GM23338 (cell line): Measurements from ENCODE around the gene BET1. TPM values are rescaled to one million over a fixed set of nuclear protein-coding genes. Genes with fewer than 3 reads are reported as not detected.

Source experiments
- ATAC-seq: fragments of 200-7000 bp; cut with Tn5 transposase; 3 replicates; pipeline ENCODE4 v1.9.1; 2020
- DNase-seq: peaks from one replicate; pipeline ENCODE4 v3.0.0-alpha.2; 2015; ENCODE audit warnings: low spot score
- H2AFZ ChIP-seq: fragments of 200-600 bp; sonication (generic); 2 replicates; pipeline ENCODE4 v1.8.0; 2016; ENCODE audit warnings: antibody characterized with exemption, mild to moderate bottlenecking, moderate library complexity
- H3F3A ChIP-seq: fragments of 200-600 bp; sonication (generic); replicated peaks from 2 replicates; pipeline ENCODE4 v1.8.0; 2017; ENCODE audit warnings: antibody characterized with exemption, mixed run types, low read depth
- H3K27ac ChIP-seq: fragments of 200-600 bp; sonication (generic); 2 replicates; pipeline ENCODE4 v1.6.1; 2016; ENCODE audit warnings: low read depth
- H3K27me3 ChIP-seq: fragments of 200-600 bp; sonication (generic); 2 replicates; pipeline ENCODE4 v1.8.0; 2016; ENCODE audit warnings: mild to moderate bottlenecking, mixed run types, moderate library complexity; ENCODE audit not compliant: insufficient read depth
- H3K36me3 ChIP-seq: fragments of 200-600 bp; sonication (generic); 2 replicates; pipeline ENCODE4 v1.8.0; 2016; ENCODE audit warnings: mild to moderate bottlenecking; ENCODE audit not compliant: insufficient read depth
- H3K4me1 ChIP-seq: fragments of 200-600 bp; sonication (generic); 2 replicates; pipeline ENCODE4 v1.8.0; 2016; ENCODE audit warnings: mild to moderate bottlenecking, moderate library complexity; ENCODE audit not compliant: insufficient read depth
- H3K4me2 ChIP-seq: fragments of 200-600 bp; sonication (generic); 2 replicates; pipeline ENCODE4 v1.7.1; 2017; ENCODE audit warnings: mixed run types
- H3K4me3 ChIP-seq: fragments of 200-600 bp; sonication (generic); 2 replicates; pipeline ENCODE4 v1.6.1; 2016; ENCODE audit warnings: mixed run types
- H3K79me2 ChIP-seq: fragments of 200-600 bp; sonication (generic); replicated peaks from 2 replicates; pipeline ENCODE4 v1.8.0; 2017; ENCODE audit warnings: mild to moderate bottlenecking; ENCODE audit not compliant: insufficient read depth
- H3K9me2 ChIP-seq: fragments of 200-600 bp; sonication (generic); 2 replicates; pipeline ENCODE4 v1.8.0; 2017; ENCODE audit not compliant: insufficient read depth
- H4K20me1 ChIP-seq: fragments of 200-600 bp; sonication (generic); replicated peaks from 2 replicates; pipeline ENCODE4 v1.8.0; 2017; ENCODE audit warnings: mild to moderate bottlenecking; ENCODE audit not compliant: insufficient read depth
- H3K27ac Mint-ChIP-seq: 2 replicates; pipeline ENCODE4 v1.8.0; 2020; ENCODE audit warnings: inconsistent platforms, mild to moderate bottlenecking, moderate library complexity, mixed read lengths
- H3K27me3 Mint-ChIP-seq: 3 replicates; pipeline ENCODE4 v1.8.0; 2022; ENCODE audit warnings: low read depth, mild to moderate bottlenecking, moderate library complexity, mixed read lengths, inconsistent platforms; ENCODE audit not compliant: insufficient read depth, poor library complexity
- H3K36me3 Mint-ChIP-seq: 3 replicates; pipeline ENCODE4 v1.8.0; 2021; ENCODE audit warnings: low read depth, mild to moderate bottlenecking, inconsistent platforms, moderate library complexity, mixed read lengths
- H3K4me1 Mint-ChIP-seq: 3 replicates; pipeline ENCODE4 v1.8.0; 2020; ENCODE audit warnings: mild to moderate bottlenecking, inconsistent platforms, mixed read lengths
- H3K4me3 Mint-ChIP-seq: 3 replicates; pipeline ENCODE4 v1.8.0; 2021; ENCODE audit warnings: moderate library complexity, mild to moderate bottlenecking, inconsistent platforms, mixed read lengths
- H3K9me3 Mint-ChIP-seq: 3 replicates; pipeline ENCODE4 v1.8.0; 2020; ENCODE audit warnings: moderate library complexity, mild to moderate bottlenecking, inconsistent platforms, mixed read lengths
- CREB1 ChIP-seq: fragments of 250-450 bp; sonication (Bioruptor Pico); IDR thresholded peaks from 2 replicates; pipeline ENCODE4 v1.5.0; 2020; ENCODE audit warnings: low read depth, mild to moderate bottlenecking, moderate library complexity
- EZH2 ChIP-seq: fragments of 200-600 bp; sonication (generic); IDR thresholded peaks from one replicate; pipeline ENCODE4 v1.8.0; 2017; ENCODE audit warnings: antibody characterized with exemption, mild to moderate bottlenecking, low read depth; ENCODE audit not compliant: unreplicated experiment
- EZH2phosphoT487 ChIP-seq: fragments of 200-600 bp; sonication (generic); IDR thresholded peaks from one replicate; pipeline ENCODE4 v1.8.1; 2018; ENCODE audit warnings: antibody characterized with exemption; ENCODE audit not compliant: unreplicated experiment
- JUNB ChIP-seq: IDR thresholded peaks from one replicate; pipeline ENCODE4 v1.6.1; 2016; ENCODE audit warnings: antibody characterized with exemption; ENCODE audit not compliant: unreplicated experiment
- NANOG ChIP-seq: IDR thresholded peaks from 2 replicates; pipeline ENCODE4 v1.6.1; 2016; ENCODE audit warnings: antibody characterized with exemption, borderline replicate concordance
- POLR2AphosphoS5 ChIP-seq: IDR thresholded peaks from 2 replicates; pipeline ENCODE4 v1.6.1; 2016; ENCODE audit warnings: antibody characterized with exemption, low read depth
- STAT1 ChIP-seq: IDR thresholded peaks from one replicate; pipeline ENCODE4 v1.6.1; 2016; ENCODE audit warnings: antibody characterized with exemption; ENCODE audit not compliant: unreplicated experiment
- ZNF114 ChIP-seq: fragments of 250-450 bp; sonication (Bioruptor Pico); IDR thresholded peaks from 2 replicates; pipeline ENCODE4 v1.5.0; 2020; ENCODE audit warnings: mild to moderate bottlenecking, moderate library complexity
- ZNF331 ChIP-seq: fragments of 250-450 bp; sonication (Bioruptor Pico); IDR thresholded peaks from 2 replicates; pipeline ENCODE4 v1.5.0; 2020; ENCODE audit warnings: low read depth, mild to moderate bottlenecking, moderate library complexity
- polyA plus RNA-seq: library from polyadenylated mRNA; unstranded; fragments of >200 nt; fragmentation: Nextera tagmentation; extraction: Ambion mirVana; gene quantifications from 2 replicates; pipeline ENCODE4 v1.2.1, GENCODE V29; 2016
- total RNA-seq: library from RNA; depleted of rRNA; stranded (reverse); fragments of >200 nt; shearing (Covaris generic); gene quantifications from 2 replicates; pipeline ENCODE4 v1.2.3, GENCODE V29; 2014
- TF ChIP-seq, protein P1 (sequence below): IDR thresholded peaks from 2 replicates; pipeline ENCODE4 v1.6.1; 2016; ENCODE audit warnings: antibody characterized with exemption
- TF ChIP-seq, protein P2 (sequence below): IDR thresholded peaks from one replicate; pipeline ENCODE4 v1.6.1; 2018; ENCODE audit warnings: antibody characterized with exemption; ENCODE audit not compliant: unreplicated experiment
- TF ChIP-seq, protein P3 (sequence below), 2 experiments: fragments of 200-600 bp in 1 of 2; sonication (generic) in 1 of 2; conservative IDR thresholded peaks; 2 replicates each; pipeline versions ENCODE4 v1.5.1 to v1.6.1; 2016 to 2017; ENCODE audit warnings: antibody characterized with exemption in 2 of 2, low read depth in 2 of 2, mild to moderate bottlenecking in 2 of 2, moderate library complexity in 1 of 2
- TF ChIP-seq, protein P4 (sequence below): fragments of 250-450 bp; sonication (Bioruptor Pico); IDR thresholded peaks from 2 replicates; pipeline ENCODE4 v1.5.0; 2020; ENCODE audit warnings: mild to moderate bottlenecking, moderate library complexity

Gene BET1
- total and polyA plus RNA-seq, 2 experiments from 2014 or later = 42.2 to 69.2 TPM

DNA sequence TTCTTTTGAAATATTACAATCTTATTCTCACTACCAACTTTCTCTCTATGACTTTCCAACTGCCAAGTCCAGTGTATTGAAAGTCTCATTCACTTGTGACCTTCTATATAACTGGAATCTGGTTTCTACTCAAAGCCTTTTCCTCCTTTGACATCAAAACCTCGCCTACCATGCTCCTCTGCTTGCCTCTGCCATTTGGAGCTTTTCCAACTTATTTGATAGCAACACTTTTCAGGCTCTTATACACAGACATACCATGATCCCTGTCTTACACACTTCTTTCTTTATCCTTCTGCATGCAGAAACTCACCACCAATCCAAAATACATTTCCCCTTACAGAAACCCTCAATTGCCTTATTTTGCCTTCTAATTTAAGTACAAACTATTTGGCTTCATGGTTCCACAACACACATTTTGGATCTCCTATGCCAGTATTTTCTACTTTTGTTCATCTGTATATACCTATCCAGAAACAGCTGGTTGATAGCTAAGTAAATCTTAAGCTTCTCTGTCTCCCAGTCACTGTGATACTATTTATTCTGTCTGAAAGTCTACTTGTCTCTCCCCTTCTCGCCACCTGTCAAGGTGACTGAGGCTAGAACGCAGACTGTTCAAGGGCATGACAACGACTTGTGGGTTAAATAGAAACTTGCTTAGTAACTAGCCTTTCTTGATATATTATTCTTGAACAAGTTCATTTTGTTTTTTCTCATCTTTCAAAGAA lies 60.2 kb downstream of the BET1 start:
- Histone ChIP-seq H3K4me3 (no peak overlapping the region), H3K27me3 (no peaks in the 10 kb centered on the region), H3K27ac (no peak overlapping the region), H3K9me2 (no peaks in the 10 kb centered on the region), H3K4me2 (no peak overlapping the region), H4K20me1 (no peaks in the 10 kb centered on the region), H3K4me1 (no peaks in the 10 kb centered on the region), H2AFZ (no peak overlapping the region), H3K36me3 (no peaks in the 10 kb centered on the region), H3F3A (no peaks in the 10 kb centered on the region), H3K79me2 (no peaks in the 10 kb centered on the region)
- no peaks in the 10 kb centered on the region for H3K4me1 Mint-ChIP-seq
- no peak overlapping the region for H3K4me3 Mint-ChIP-seq
- H3K27me3 Mint-ChIP-seq = no peaks in the 10 kb centered on the region
- no peak for DNase-seq
- H3K27ac Mint-ChIP-seq = no peak overlapping the region; the same call in 1 of the 2 replicates
- TF ChIP-seq NANOG = no peak
- TF ChIP-seq, protein P1, sequence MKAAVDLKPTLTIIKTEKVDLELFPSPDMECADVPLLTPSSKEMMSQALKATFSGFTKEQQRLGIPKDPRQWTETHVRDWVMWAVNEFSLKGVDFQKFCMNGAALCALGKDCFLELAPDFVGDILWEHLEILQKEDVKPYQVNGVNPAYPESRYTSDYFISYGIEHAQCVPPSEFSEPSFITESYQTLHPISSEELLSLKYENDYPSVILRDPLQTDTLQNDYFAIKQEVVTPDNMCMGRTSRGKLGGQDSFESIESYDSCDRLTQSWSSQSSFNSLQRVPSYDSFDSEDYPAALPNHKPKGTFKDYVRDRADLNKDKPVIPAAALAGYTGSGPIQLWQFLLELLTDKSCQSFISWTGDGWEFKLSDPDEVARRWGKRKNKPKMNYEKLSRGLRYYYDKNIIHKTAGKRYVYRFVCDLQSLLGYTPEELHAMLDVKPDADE = no peak
- no peak for TF ChIP-seq POLR2AphosphoS5
- TF ChIP-seq, protein P2, sequence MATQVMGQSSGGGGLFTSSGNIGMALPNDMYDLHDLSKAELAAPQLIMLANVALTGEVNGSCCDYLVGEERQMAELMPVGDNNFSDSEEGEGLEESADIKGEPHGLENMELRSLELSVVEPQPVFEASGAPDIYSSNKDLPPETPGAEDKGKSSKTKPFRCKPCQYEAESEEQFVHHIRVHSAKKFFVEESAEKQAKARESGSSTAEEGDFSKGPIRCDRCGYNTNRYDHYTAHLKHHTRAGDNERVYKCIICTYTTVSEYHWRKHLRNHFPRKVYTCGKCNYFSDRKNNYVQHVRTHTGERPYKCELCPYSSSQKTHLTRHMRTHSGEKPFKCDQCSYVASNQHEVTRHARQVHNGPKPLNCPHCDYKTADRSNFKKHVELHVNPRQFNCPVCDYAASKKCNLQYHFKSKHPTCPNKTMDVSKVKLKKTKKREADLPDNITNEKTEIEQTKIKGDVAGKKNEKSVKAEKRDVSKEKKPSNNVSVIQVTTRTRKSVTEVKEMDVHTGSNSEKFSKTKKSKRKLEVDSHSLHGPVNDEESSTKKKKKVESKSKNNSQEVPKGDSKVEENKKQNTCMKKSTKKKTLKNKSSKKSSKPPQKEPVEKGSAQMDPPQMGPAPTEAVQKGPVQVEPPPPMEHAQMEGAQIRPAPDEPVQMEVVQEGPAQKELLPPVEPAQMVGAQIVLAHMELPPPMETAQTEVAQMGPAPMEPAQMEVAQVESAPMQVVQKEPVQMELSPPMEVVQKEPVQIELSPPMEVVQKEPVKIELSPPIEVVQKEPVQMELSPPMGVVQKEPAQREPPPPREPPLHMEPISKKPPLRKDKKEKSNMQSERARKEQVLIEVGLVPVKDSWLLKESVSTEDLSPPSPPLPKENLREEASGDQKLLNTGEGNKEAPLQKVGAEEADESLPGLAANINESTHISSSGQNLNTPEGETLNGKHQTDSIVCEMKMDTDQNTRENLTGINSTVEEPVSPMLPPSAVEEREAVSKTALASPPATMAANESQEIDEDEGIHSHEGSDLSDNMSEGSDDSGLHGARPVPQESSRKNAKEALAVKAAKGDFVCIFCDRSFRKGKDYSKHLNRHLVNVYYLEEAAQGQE = no peak
- TF ChIP-seq, protein P3, sequence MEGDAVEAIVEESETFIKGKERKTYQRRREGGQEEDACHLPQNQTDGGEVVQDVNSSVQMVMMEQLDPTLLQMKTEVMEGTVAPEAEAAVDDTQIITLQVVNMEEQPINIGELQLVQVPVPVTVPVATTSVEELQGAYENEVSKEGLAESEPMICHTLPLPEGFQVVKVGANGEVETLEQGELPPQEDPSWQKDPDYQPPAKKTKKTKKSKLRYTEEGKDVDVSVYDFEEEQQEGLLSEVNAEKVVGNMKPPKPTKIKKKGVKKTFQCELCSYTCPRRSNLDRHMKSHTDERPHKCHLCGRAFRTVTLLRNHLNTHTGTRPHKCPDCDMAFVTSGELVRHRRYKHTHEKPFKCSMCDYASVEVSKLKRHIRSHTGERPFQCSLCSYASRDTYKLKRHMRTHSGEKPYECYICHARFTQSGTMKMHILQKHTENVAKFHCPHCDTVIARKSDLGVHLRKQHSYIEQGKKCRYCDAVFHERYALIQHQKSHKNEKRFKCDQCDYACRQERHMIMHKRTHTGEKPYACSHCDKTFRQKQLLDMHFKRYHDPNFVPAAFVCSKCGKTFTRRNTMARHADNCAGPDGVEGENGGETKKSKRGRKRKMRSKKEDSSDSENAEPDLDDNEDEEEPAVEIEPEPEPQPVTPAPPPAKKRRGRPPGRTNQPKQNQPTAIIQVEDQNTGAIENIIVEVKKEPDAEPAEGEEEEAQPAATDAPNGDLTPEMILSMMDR (conservative IDR thresholded peaks at IDR 0.05; ENCODE audit: low read depth in 2 of 2) = no peak
- no peak for TF ChIP-seq ZNF114 (CRISPR knock-in tag)
- TF ChIP-seq ZNF331 (CRISPR knock-in tag) = no peak
- TF ChIP-seq, protein P4, sequence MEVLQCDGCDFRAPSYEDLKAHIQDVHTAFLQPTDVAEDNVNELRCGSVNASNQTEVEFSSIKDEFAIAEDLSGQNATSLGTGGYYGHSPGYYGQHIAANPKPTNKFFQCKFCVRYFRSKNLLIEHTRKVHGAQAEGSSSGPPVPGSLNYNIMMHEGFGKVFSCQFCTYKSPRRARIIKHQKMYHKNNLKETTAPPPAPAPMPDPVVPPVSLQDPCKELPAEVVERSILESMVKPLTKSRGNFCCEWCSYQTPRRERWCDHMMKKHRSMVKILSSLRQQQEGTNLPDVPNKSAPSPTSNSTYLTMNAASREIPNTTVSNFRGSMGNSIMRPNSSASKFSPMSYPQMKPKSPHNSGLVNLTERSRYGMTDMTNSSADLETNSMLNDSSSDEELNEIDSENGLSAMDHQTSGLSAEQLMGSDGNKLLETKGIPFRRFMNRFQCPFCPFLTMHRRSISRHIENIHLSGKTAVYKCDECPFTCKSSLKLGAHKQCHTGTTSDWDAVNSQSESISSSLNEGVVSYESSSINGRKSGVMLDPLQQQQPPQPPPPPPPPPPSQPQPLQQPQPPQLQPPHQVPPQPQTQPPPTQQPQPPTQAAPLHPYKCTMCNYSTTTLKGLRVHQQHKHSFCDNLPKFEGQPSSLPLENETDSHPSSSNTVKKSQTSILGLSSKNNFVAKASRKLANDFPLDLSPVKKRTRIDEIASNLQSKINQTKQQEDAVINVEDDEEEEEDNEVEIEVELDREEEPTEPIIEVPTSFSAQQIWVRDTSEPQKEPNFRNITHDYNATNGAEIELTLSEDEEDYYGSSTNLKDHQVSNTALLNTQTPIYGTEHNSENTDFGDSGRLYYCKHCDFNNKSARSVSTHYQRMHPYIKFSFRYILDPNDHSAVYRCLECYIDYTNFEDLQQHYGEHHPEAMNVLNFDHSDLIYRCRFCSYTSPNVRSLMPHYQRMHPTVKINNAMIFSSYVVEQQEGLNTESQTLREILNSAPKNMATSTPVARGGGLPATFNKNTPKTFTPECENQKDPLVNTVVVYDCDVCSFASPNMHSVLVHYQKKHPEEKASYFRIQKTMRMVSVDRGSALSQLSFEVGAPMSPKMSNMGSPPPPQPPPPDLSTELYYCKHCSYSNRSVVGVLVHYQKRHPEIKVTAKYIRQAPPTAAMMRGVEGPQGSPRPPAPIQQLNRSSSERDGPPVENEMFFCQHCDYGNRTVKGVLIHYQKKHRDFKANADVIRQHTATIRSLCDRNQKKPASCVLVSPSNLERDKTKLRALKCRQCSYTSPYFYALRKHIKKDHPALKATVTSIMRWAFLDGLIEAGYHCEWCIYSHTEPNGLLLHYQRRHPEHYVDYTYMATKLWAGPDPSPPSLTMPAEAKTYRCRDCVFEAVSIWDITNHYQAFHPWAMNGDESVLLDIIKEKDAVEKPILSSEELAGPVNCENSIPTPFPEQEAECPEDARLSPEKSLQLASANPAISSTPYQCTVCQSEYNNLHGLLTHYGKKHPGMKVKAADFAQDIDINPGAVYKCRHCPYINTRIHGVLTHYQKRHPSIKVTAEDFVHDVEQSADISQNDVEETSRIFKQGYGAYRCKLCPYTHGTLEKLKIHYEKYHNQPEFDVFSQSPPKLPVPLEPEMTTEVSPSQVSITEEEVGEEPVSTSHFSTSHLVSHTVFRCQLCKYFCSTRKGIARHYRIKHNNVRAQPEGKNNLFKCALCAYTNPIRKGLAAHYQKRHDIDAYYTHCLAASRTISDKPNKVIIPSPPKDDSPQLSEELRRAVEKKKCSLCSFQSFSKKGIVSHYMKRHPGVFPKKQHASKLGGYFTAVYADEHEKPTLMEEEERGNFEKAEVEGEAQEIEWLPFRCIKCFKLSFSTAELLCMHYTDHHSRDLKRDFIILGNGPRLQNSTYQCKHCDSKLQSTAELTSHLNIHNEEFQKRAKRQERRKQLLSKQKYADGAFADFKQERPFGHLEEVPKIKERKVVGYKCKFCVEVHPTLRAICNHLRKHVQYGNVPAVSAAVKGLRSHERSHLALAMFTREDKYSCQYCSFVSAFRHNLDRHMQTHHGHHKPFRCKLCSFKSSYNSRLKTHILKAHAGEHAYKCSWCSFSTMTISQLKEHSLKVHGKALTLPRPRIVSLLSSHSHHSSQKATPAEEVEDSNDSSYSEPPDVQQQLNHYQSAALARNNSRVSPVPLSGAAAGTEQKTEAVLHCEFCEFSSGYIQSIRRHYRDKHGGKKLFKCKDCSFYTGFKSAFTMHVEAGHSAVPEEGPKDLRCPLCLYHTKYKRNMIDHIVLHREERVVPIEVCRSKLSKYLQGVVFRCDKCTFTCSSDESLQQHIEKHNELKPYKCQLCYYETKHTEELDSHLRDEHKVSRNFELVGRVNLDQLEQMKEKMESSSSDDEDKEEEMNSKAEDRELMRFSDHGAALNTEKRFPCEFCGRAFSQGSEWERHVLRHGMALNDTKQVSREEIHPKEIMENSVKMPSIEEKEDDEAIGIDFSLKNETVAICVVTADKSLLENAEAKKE (CRISPR knock-in tag) = no peak
- no peak for TF ChIP-seq STAT1
- TF ChIP-seq CREB1 = no peak
- TF ChIP-seq EZH2phosphoT487 = no peak
- TF ChIP-seq EZH2 = no peak
- TF ChIP-seq JUNB = no peak
- ATAC-seq = no peak
- no peaks in the 10 kb centered on the region for H3K36me3 Mint-ChIP-seq
- H3K9me3 Mint-ChIP-seq = no peaks in the 10 kb centered on the region
